Measurements from ENCODE around the gene NBAS.

DNA sequence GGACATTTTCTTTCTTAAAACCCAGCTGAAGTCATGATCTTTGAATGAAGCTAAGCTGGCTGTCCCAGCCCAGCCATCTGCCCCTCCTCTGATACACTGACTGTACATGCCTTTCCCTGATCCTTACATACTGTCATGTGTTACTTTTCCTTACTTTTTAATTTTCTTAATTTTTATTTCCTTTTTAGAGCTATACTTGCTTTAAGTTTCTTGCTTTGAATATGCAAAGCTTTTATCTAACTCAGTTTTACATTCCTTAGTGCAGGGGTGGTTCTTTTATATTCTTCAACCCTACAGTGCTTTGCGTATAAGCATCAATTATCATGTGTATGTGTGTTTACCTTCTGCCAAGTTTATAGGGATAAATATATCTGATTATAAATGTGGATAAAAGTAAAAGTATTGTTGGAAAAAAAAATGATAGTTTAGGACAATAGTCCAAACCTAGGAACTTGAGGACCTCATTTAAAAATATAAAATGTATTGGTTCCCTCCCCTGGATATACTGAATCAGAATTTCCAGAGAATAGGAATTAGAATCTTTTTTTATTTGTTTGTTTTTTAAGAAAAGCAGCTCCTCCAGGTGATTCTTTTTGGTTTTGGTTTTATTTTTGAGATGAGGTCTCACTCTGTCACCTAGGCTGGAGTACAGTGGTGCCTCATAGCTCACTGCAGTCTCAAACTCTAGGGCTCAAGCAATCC is 48.4 kb upstream of the NBAS start:
- TF ChIP-seq, protein P1, sequence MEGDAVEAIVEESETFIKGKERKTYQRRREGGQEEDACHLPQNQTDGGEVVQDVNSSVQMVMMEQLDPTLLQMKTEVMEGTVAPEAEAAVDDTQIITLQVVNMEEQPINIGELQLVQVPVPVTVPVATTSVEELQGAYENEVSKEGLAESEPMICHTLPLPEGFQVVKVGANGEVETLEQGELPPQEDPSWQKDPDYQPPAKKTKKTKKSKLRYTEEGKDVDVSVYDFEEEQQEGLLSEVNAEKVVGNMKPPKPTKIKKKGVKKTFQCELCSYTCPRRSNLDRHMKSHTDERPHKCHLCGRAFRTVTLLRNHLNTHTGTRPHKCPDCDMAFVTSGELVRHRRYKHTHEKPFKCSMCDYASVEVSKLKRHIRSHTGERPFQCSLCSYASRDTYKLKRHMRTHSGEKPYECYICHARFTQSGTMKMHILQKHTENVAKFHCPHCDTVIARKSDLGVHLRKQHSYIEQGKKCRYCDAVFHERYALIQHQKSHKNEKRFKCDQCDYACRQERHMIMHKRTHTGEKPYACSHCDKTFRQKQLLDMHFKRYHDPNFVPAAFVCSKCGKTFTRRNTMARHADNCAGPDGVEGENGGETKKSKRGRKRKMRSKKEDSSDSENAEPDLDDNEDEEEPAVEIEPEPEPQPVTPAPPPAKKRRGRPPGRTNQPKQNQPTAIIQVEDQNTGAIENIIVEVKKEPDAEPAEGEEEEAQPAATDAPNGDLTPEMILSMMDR (IDR thresholded peaks at IDR 0.05; ENCODE audit: extremely low read depth in 1 of 2, insufficient read depth in 1 of 2, low read depth in 1 of 2, low read length in 2 of 2), result no peak
- TF ChIP-seq POLR2AphosphoS5 (IDR thresholded peaks at IDR 0.05; ENCODE audit: insufficient read depth, low read depth, low read length) (no peak), POLR2A (IDR thresholded peaks at IDR 0.05; ENCODE audit: low read depth, low read length) (no peak)

All from endothelial cell of umbilical vein (primary cell).